ENCODE results near the gene ADH7.

GRCh38 chr4:99457676-99458075, 22.5 kb upstream of the ADH7 start:
- TF ChIP-seq CTCF (IDR thresholded peaks at IDR 0.05) (no peak), EP300 (IDR thresholded peaks at IDR 0.05) (no peak), POLR2A (IDR thresholded peaks at IDR 0.05) (no peak), POLR2AphosphoS5 (IDR thresholded peaks at IDR 0.05) (no peak)

All from upper lobe of left lung (tissue), 4 donors.